Testis (tissue), 2 donors: ENCODE measurements around the gene TMEM164.

ENCODE experiments used
- CTCF ChIP-seq, 3 experiments: fragments of 450-650 bp in 2 of 3; fragments of 200-600 bp in 1 of 3; sonication (generic) in 1 of 3; IDR thresholded peaks; one replicate each; pipeline ENCODE4 v1.5.1; 2016 to 2019; ENCODE audit warnings: antibody characterized with exemption in 3 of 3, mild to moderate bottlenecking in 2 of 3, moderate library complexity in 1 of 3
- POLR2A ChIP-seq: fragments of 450-650 bp; IDR thresholded peaks from one replicate; pipeline ENCODE4 v1.6.1; 2017; ENCODE audit warnings: antibody characterized with exemption, mild to moderate bottlenecking, moderate library complexity

GRCh38 chrX:110162131-110162530, 159.2 kb downstream of the TMEM164 start:
- no peak for TF ChIP-seq CTCF (IDR thresholded peaks at IDR 0.05)
- TF ChIP-seq POLR2A, result no peak
